Measurements from ENCODE around the gene OR12D1.

DNA sequence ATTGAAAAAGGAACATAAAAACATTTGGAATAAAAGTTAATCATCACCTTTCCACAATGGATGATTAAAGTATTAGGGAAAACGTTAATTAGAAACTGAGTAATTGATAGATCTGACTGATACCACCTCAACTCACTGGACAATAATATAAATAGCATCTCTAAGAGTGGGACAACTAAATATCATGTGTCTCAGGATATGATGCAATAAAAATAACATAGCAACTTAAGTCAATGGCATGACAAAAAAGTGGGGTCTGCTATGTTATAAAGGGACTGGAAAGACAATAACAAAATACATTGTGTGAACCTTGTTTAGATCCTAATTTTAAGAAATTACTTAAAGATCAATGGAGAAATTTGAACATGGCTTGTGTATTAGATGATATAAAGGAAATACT, 10.3 kb downstream of the OR12D1 start:
- TF ChIP-seq, protein P1, sequence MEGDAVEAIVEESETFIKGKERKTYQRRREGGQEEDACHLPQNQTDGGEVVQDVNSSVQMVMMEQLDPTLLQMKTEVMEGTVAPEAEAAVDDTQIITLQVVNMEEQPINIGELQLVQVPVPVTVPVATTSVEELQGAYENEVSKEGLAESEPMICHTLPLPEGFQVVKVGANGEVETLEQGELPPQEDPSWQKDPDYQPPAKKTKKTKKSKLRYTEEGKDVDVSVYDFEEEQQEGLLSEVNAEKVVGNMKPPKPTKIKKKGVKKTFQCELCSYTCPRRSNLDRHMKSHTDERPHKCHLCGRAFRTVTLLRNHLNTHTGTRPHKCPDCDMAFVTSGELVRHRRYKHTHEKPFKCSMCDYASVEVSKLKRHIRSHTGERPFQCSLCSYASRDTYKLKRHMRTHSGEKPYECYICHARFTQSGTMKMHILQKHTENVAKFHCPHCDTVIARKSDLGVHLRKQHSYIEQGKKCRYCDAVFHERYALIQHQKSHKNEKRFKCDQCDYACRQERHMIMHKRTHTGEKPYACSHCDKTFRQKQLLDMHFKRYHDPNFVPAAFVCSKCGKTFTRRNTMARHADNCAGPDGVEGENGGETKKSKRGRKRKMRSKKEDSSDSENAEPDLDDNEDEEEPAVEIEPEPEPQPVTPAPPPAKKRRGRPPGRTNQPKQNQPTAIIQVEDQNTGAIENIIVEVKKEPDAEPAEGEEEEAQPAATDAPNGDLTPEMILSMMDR (conservative IDR thresholded peaks at IDR 0.05; ENCODE audit: low read depth, low read length): no peak
- TF ChIP-seq POLR2A (IDR thresholded peaks at IDR 0.05; ENCODE audit: low read depth, low read length): no peak

Measured in IMR-90 (cell line).